AG04450 (cell line): ENCODE results near the gene PLA2G4A. TPM values are rescaled to one million over a fixed set of nuclear protein-coding genes. Genes with fewer than 3 reads are reported as not detected.
A peak's percentile ranks its signal among the peaks of the same experiment; 100 is the strongest.

Source experiments
- CTCF ChIA-PET: fragments of 300-600, 350-600 bp; formaldehyde crosslinking; extraction: SDS; loops from one replicate; lab custom pipeline; 2022; ENCODE audit warnings: antibody characterized with exemption, inconsistent platforms; lab: Charles Lee
- POLR2A ChIA-PET: fragments of 350-600 bp; formaldehyde crosslinking; extraction: SDS; loops from one replicate; lab custom pipeline; 2021; ENCODE audit warnings: antibody characterized with exemption, inconsistent platforms; lab: Yijun Ruan, JAX
- DNase-seq: peaks from one replicate; pipeline ENCODE4 v3.0.0-alpha.2; 2011; ENCODE audit warnings: low read depth, low spot score
- H3K27ac ChIP-seq: one replicate; pipeline ENCODE4 v1.5.1; 2012; ENCODE audit warnings: low read depth, low read length, control low read depth
- H3K27me3 ChIP-seq: one replicate; pipeline ENCODE4 v1.6.0; 2012; ENCODE audit warnings: low read length; ENCODE audit not compliant: control insufficient read depth, insufficient read depth
- H3K4me3 ChIP-seq: 2 replicates; pipeline ENCODE4 v1.5.1; 2011; ENCODE audit warnings: mild to moderate bottlenecking, low read depth, low read length, control low read depth
- H3K9me3 ChIP-seq: 2 replicates; pipeline ENCODE4 v1.5.1; 2012; ENCODE audit warnings: low read length; ENCODE audit not compliant: control insufficient read depth, insufficient read depth
- polyA plus RNA-seq: library from polyadenylated mRNA; depleted of rRNA; stranded (reverse); fragments of >200 nt; gene quantifications from 2 replicates; pipeline ENCODE4 v1.2.3, GENCODE V29; 2011
- TF ChIP-seq, protein P1 (sequence below): IDR thresholded peaks from 2 replicates; pipeline ENCODE4 v1.5.1; 2011; ENCODE audit warnings: low read depth, low read length, control low read depth, inconsistent platforms

PLA2G4A gene
- polyA plus RNA-seq, 1 experiment = 5.5 TPM

DNA sequence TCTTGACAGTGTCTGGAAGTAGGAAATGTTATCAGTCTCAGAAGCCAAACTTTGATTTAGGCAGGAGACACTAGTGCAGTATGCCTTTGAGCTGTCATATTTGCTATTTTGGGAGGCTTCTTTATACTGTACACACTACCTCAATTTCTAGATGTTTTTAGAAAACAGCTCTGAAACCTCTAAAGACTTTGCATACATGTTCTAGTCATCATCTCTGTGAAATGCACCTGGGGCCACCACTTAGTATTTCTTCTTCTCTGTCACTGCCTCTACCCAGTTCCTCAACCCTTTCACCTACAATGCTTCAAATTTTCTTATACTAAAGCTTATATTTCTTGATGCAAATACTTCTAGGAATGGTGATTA is 29.1 kb upstream of the PLA2G4A start:
- no peak overlapping the region for H3K27ac ChIP-seq
- CTCF ChIA-PET = interaction anchor here (1.5 kb wide), 1 partner anchor 187 kb away, joined by 4 read pairs; no protein-coding TSS in a partner anchor
- H3K9me3 ChIP-seq = no peaks in the 10 kb centered on the region
- DNase-seq = no peak
- no peak overlapping the region for H3K4me3 ChIP-seq
- TF ChIP-seq, protein P1, sequence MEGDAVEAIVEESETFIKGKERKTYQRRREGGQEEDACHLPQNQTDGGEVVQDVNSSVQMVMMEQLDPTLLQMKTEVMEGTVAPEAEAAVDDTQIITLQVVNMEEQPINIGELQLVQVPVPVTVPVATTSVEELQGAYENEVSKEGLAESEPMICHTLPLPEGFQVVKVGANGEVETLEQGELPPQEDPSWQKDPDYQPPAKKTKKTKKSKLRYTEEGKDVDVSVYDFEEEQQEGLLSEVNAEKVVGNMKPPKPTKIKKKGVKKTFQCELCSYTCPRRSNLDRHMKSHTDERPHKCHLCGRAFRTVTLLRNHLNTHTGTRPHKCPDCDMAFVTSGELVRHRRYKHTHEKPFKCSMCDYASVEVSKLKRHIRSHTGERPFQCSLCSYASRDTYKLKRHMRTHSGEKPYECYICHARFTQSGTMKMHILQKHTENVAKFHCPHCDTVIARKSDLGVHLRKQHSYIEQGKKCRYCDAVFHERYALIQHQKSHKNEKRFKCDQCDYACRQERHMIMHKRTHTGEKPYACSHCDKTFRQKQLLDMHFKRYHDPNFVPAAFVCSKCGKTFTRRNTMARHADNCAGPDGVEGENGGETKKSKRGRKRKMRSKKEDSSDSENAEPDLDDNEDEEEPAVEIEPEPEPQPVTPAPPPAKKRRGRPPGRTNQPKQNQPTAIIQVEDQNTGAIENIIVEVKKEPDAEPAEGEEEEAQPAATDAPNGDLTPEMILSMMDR = no peak
- POLR2A ChIA-PET = no interaction called here
- H3K27me3 ChIP-seq = no peaks in the 10 kb centered on the region

DNA sequence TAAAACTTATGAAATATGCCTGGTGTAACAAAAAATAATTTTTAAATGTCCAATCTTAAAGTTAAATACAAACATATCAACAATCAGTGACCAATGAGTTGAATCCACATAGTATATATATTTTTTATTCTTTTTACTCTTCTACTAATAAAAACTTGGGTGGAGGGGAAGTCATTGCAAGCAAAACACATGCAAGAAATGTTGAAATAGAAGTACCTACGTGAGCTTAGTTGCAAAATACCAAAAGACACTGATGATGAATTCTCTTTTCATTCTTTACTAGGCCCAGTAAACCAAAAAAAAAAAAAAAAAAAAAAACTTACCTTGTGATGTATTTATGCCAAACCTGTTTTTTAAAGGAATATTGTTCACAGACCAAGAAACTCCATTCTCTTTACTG is 26.4 kb upstream of the PLA2G4A start:
- CTCF ChIA-PET = no interaction called here
- no peak overlapping the region for H3K4me3 ChIP-seq
- H3K9me3 ChIP-seq = no peaks in the 10 kb centered on the region
- no peaks in the 10 kb centered on the region for H3K27me3 ChIP-seq
- H3K27ac ChIP-seq = no peak overlapping the region
- no peak for DNase-seq
- POLR2A ChIA-PET = no interaction called here
- TF ChIP-seq, protein P1 = no peak

DNA sequence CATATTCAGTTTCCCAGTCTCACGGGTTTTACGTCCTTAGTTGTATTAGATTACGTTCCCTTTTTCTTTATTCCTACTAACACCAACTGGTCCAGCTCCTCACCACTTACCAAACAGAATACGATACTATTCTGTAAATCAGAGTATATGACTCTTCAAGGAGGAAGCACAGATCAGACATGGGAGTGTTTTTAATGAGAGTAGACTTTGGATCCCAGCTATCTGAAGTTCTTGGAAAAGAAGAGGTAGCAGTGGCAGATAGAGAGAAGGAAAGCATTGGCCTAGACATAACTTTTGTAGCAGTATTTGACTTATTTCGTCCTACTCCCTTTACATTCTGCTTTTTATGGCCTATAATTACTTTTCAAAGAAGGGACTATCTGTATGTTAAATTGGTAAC is 24.1 kb upstream of the PLA2G4A start:
- Histone ChIP-seq H3K4me3 (no peak overlapping the region), H3K9me3 (no peaks in the 10 kb centered on the region), H3K27ac (no peak overlapping the region), H3K27me3 (no peaks in the 10 kb centered on the region)
- no peak for DNase-seq
- POLR2A ChIA-PET = no interaction called here
- CTCF ChIA-PET = no interaction called here
- TF ChIP-seq, protein P1 = no peak

DNA sequence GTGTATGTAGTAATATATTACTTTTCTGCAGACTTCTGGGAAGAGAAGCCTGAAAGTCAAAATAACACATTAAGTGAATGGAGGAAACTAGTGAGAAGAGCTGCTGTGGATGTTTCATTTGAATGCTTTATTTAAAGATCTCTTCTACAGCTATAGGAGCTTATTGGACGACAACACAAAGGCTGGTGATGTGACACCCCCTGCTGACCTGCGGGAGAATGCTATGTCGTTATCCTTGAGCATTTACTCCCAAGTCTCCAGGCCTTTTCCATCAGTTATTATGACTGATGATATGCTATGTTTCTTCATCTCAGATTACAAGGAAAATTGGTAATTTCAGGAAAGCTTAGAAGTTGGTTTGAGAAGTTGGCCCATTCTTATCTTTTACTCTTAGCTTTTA is 22.3 kb upstream of the PLA2G4A start:
- CTCF ChIA-PET = interaction anchor here (0.8 to 1.6 kb wide), 6 partner anchors 34 to 431 kb away, joined by 3 to 5 read pairs (median 4); partner anchors contain the start of gene TPR
- Histone ChIP-seq H3K9me3 (no peaks in the 10 kb centered on the region), H3K4me3 (no peak overlapping the region), H3K27me3 (no peaks in the 10 kb centered on the region), H3K27ac (no peak overlapping the region)
- TF ChIP-seq, protein P1 = peak; percentile 15; the same call in 1 of the 2 replicates
- no peak for DNase-seq
- POLR2A ChIA-PET = no interaction called here

DNA sequence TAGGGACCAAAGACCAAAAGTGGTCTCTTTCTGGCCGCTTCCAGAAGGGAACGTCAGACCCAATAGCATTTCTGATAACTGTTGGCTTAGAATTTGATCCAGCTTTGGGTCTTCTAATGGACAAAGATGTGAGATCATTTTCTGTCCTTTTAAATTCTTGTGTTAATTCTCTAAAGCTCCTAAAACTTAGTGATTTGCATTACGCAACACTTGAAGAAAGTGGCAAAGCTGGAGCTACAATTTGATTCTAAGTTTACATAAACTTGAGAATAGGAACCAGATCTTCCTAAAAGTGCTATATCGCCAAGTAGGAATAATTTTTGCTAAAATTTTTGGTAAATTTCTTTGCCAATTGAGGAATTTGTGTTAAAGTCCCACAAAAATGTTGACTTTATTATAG is 21.6 kb upstream of the PLA2G4A start:
- H3K27me3 ChIP-seq = no peaks in the 10 kb centered on the region
- TF ChIP-seq, protein P1 = no peak
- no peak for DNase-seq
- no peaks in the 10 kb centered on the region for H3K9me3 ChIP-seq
- CTCF ChIA-PET = interaction anchor here (1.2 to 1.6 kb wide), 2 partner anchors 200 to 202 kb away, joined by 3 to 4 read pairs; no protein-coding TSS in a partner anchor
- no peak overlapping the region for H3K4me3 ChIP-seq
- POLR2A ChIA-PET = no interaction called here
- H3K27ac ChIP-seq = no peak overlapping the region
